ENCODE results near the gene RPS19. TPM values are rescaled to one million over a fixed set of nuclear protein-coding genes. Genes with fewer than 3 reads are reported as not detected.

The RPS19 gene
- polyA plus RNA-seq, 1 donor (not counting 4 experiments of a cell fraction or from before 2014, with no cell fraction given): 2,290 TPM

DNA sequence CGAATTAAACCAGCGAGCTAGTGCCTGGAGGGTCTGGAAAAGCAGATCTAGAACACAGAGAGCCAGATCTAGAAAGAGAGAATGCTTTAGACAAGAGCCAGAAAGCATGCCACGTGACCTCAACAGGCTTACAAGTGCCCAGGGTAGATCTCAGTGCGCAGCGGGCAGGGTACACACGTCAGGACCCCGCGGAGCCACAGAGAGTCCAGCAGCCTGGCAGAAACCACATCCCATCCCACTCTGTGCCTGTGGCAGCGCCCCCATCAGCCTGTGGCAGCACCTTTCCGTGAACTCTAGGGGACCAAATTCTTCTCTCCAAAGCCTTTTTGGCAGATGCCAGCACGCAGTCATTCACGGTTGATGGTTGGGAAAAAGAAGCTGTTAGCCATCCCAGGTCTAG, 28.9 kb downstream of the RPS19 start:
- H3K4me2 ChIP-seq (ENCODE audit: control insufficient read depth, extremely low read depth, insufficient read depth, low read depth, low read length): no peak overlapping the region
- peaks cover 53% of the 10 kb centered on the region for H3K79me2 ChIP-seq (ENCODE audit: control insufficient read depth, insufficient read depth, low read length)
- no peak overlapping the region for H2AFZ ChIP-seq (ENCODE audit: control insufficient read depth, low read length)
- DNase-seq (ENCODE audit: low read depth, low spot score) (no peak), FAIRE-seq (no peak)
- TF ChIP-seq EZH2 (IDR thresholded peaks at IDR 0.05; ENCODE audit: low read length): no peak
- TF ChIP-seq, protein P1, sequence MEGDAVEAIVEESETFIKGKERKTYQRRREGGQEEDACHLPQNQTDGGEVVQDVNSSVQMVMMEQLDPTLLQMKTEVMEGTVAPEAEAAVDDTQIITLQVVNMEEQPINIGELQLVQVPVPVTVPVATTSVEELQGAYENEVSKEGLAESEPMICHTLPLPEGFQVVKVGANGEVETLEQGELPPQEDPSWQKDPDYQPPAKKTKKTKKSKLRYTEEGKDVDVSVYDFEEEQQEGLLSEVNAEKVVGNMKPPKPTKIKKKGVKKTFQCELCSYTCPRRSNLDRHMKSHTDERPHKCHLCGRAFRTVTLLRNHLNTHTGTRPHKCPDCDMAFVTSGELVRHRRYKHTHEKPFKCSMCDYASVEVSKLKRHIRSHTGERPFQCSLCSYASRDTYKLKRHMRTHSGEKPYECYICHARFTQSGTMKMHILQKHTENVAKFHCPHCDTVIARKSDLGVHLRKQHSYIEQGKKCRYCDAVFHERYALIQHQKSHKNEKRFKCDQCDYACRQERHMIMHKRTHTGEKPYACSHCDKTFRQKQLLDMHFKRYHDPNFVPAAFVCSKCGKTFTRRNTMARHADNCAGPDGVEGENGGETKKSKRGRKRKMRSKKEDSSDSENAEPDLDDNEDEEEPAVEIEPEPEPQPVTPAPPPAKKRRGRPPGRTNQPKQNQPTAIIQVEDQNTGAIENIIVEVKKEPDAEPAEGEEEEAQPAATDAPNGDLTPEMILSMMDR (optimal IDR thresholded peaks at IDR 0.05 in 1 of 3, IDR thresholded peaks at IDR 0.05 in 1 of 3, conservative IDR thresholded peaks at IDR 0.05 in 1 of 3; ENCODE audit: extremely low read depth in 1 of 3, insufficient read depth in 2 of 3, low read length in 3 of 3): no peak
- no peaks in the 10 kb centered on the region for H3K9me3 ChIP-seq (ENCODE audit: control insufficient read depth, low read depth, low read length)
- H3K4me3 ChIP-seq (ENCODE audit: control insufficient read depth in 2 of 3, extremely low read depth in 1 of 3, insufficient read depth in 2 of 3, low read depth in 1 of 3, low read length in 3 of 3): no peak overlapping the region
- no peak overlapping the region for H3K27ac ChIP-seq (ENCODE audit: control insufficient read depth, insufficient read depth, low read length)
- H3K9ac ChIP-seq (ENCODE audit: control insufficient read depth, extremely low read depth, insufficient read depth, low read length): no peak overlapping the region
- H3K36me3 ChIP-seq (ENCODE audit: control insufficient read depth in 2 of 2, extremely low read depth in 1 of 2, insufficient read depth in 2 of 2, low read length in 2 of 2): peaks cover 30 to 31% of the 10 kb centered on the region in 2 experiments
- H3K27me3 ChIP-seq (ENCODE audit: control insufficient read depth, extremely low read depth, insufficient read depth, low read length): no peaks in the 10 kb centered on the region
- dilution Hi-C loops (cut with MboI; ENCODE audit: extremely low pct_ligation_motif_present, low sequenced_read_pairs): no loop called here
- H3K9me1 ChIP-seq (ENCODE audit: control insufficient read depth, extremely low read depth, insufficient read depth, low read length): peaks cover 6% of the 10 kb centered on the region
- peaks cover 36% of the 10 kb centered on the region for H3K4me1 ChIP-seq (ENCODE audit: control insufficient read depth, extremely low read depth, insufficient read depth, low read length)
- no peaks in the 10 kb centered on the region for H4K20me1 ChIP-seq (ENCODE audit: control insufficient read depth, extremely low read depth, insufficient read depth, low read length)

DNA sequence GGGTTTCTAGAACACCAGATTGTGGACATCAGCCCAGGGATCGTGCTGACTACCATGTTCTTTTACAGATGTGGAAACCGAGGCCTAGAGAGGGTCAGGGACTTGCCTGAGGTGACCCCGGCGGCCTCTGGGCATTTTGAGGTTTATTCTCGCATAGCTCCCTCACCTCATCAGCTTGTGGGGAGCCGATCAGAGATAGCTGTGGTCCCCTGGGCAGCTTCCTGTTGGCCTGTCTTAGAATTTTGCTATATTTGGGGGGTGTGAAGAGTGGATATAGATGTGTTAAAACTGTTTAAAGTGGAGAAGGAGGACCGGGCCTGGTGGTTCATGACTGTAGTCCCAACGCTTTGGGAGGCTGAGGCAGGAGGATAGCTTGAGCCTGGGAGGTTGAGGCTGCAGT, 29.8 kb downstream of the RPS19 start:
- Histone ChIP-seq H3K9me3 (ENCODE audit: control insufficient read depth, low read depth, low read length) (no peaks in the 10 kb centered on the region), H3K36me3 (ENCODE audit: control insufficient read depth in 2 of 2, extremely low read depth in 1 of 2, insufficient read depth in 2 of 2, low read length in 2 of 2) (peaks cover 31 to 35% of the 10 kb centered on the region in 2 experiments), H3K4me1 (ENCODE audit: control insufficient read depth, extremely low read depth, insufficient read depth, low read length) (peaks cover 33% of the 10 kb centered on the region), H3K4me2 (ENCODE audit: control insufficient read depth, extremely low read depth, insufficient read depth, low read depth, low read length) (no peak overlapping the region), H3K27ac (ENCODE audit: control insufficient read depth, insufficient read depth, low read length) (no peak overlapping the region), H3K9ac (ENCODE audit: control insufficient read depth, extremely low read depth, insufficient read depth, low read length) (no peak overlapping the region), H3K4me3 (ENCODE audit: control insufficient read depth in 2 of 3, extremely low read depth in 1 of 3, insufficient read depth in 2 of 3, low read depth in 1 of 3, low read length in 3 of 3) (no peak overlapping the region), H3K9me1 (ENCODE audit: control insufficient read depth, extremely low read depth, insufficient read depth, low read length) (peaks cover 6% of the 10 kb centered on the region), H4K20me1 (ENCODE audit: control insufficient read depth, extremely low read depth, insufficient read depth, low read length) (no peaks in the 10 kb centered on the region), H3K27me3 (ENCODE audit: control insufficient read depth, extremely low read depth, insufficient read depth, low read length) (no peaks in the 10 kb centered on the region), H2AFZ (ENCODE audit: control insufficient read depth, low read length) (no peak overlapping the region), H3K79me2 (ENCODE audit: control insufficient read depth, insufficient read depth, low read length) (peaks cover 46% of the 10 kb centered on the region)
- FAIRE-seq (no peak), DNase-seq (ENCODE audit: low read depth, low spot score) (no peak)
- dilution Hi-C loops (cut with MboI; ENCODE audit: extremely low pct_ligation_motif_present, low sequenced_read_pairs): no loop called here
- TF ChIP-seq, protein P1 (optimal IDR thresholded peaks at IDR 0.05 in 1 of 3, IDR thresholded peaks at IDR 0.05 in 1 of 3, conservative IDR thresholded peaks at IDR 0.05 in 1 of 3; ENCODE audit: extremely low read depth in 1 of 3, insufficient read depth in 2 of 3, low read length in 3 of 3): no peak
- no peak for TF ChIP-seq EZH2 (IDR thresholded peaks at IDR 0.05; ENCODE audit: low read length)

All from keratinocyte (primary cell).